VCaP (cell line): ENCODE results near the gene SGSM1.
A peak's percentile ranks its signal among the peaks of the same experiment; 100 is the strongest.

ENCODE experiments used
- H3K27ac ChIP-seq: fragments of 450-650 bp; 2 replicates; pipeline ENCODE4 v1.5.1; 2017
- TF ChIP-seq, protein P1 (sequence below): fragments of 450-650 bp; conservative IDR thresholded peaks from 2 replicates; pipeline ENCODE4 v1.5.1; 2017; ENCODE audit warnings: mild to moderate bottlenecking, moderate library complexity

The SGSM1 gene

DNA sequence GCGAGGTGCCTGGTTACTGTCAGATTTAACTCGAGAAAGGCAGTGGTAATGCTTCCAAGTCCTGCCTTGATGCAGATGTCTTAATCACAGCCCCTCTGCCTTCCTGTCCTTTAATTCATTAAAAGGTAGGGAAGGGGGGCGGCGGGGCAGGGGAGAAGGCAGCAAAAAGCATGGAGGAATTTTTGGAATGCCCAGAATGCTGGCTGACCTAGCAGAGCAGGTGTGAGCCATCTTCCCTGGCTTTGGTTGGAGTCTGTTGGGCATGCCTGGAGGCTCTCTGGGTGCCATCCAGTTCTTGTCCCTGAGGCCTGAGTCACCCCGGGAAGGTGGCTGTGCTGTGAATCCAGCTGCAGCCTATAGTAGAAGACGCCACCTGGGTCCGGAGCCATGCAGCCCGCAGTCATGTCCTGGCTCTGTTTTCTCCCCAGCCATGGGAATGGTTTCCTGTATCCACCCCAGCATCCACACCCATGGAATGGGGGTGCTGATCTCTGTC, 162.1 kb downstream of the SGSM1 start:
- TF ChIP-seq, protein P1, sequence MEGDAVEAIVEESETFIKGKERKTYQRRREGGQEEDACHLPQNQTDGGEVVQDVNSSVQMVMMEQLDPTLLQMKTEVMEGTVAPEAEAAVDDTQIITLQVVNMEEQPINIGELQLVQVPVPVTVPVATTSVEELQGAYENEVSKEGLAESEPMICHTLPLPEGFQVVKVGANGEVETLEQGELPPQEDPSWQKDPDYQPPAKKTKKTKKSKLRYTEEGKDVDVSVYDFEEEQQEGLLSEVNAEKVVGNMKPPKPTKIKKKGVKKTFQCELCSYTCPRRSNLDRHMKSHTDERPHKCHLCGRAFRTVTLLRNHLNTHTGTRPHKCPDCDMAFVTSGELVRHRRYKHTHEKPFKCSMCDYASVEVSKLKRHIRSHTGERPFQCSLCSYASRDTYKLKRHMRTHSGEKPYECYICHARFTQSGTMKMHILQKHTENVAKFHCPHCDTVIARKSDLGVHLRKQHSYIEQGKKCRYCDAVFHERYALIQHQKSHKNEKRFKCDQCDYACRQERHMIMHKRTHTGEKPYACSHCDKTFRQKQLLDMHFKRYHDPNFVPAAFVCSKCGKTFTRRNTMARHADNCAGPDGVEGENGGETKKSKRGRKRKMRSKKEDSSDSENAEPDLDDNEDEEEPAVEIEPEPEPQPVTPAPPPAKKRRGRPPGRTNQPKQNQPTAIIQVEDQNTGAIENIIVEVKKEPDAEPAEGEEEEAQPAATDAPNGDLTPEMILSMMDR, result no peak
- H3K27ac ChIP-seq, result peak overlapping the region; percentile 97

DNA sequence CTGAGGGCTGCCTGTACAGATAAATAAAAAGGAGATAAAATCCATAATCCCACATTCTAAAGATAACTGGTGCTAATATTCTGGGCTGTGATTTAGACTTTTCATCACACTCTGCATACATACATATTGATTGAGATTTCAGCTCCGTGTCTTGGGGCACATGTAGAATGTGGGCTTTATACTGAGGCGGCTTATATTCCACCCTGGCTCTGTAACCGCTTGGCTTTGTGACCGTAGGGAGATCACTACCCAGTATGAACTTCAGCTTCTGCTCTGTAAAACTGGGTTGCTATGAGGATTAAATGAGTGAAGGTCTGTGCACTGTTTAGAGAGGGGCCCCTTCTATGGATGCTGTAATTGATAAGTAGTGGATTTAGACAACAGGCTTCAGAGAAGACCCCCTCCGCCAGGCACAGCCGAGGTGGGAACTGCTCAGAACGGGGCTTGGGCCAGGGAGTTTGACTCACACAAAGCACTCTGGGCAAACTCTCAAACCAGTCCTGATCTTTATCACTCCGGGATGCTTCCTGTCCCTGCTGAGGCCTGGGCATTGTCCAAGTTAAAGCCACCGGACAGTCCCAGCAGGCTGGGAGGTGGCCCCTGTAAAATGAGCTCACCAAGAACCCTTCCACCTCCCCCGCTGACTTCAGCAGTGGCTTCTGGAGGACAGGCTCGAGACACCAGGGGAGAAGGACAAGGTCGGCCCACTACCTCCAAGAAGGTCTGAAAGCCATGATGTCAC, 163.7 kb downstream of the SGSM1 start:
- TF ChIP-seq, protein P1, result no peak
- peak overlapping the region; percentile 97 for H3K27ac ChIP-seq

DNA sequence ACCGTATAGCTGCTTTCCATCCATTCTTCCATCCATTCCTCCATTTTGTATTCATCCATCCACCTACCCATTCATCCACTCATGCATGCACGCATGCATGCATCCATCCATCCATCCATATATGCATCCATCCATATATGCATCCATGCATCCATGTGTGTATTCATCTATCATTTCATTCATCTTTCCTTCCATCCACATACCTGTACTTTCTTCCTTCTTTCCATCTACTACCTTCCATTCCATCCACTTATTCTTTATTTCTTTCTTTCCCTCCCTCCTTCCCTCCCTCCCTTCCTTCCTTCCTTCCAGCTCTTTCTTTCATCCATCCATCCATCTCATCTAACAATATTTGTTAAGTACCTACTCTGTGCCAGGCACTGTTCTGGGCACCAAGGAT, 166.4 kb downstream of the SGSM1 start:
- H3K27ac ChIP-seq, result no peak overlapping the region
- TF ChIP-seq, protein P1, result no peak

DNA sequence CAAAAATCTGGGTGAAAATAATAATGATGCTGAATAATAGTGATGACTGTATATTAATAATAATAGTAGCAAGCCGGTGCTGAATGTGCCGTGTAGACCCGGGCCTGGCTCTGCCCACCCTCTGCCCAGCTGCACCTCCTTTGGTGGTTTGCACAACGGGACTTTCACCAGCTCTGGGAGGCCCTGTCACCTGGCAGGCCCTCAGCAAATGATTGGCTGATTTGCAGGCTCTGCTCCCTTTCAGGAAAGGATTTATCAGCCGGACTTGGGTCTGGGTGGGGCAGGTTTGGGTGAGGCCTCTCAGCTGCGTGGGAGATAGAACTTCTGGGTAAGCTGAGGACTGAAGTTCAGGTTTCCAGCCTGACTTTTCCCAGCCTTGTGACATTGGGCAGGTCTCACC, 167.9 kb downstream of the SGSM1 start:
- TF ChIP-seq, protein P1, result no peak
- H3K27ac ChIP-seq, result no peak overlapping the region

DNA sequence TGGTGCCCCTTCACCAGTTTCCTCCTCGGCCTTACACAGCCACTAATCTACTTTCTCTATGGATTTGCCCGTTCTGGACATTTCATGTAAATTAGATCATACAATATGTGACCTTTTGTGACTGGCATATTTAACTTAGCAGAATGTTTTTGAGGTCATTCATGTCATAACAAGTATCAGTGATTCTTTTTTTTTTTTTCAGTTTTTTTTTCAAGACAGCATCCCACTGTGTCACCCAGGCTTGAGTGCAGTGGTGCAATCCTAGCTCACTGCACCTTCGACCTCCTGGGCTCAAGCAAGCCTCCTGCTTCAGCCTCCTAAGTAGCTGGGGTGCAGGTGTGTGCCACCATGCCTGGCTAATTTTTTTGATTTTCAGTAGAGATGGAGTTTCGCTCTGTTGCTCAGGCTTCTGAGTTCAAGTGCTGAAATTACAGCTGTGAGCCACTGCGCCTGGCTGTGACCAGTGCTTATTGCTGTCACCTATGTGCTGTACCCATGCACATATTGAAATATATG, 169.2 kb downstream of the SGSM1 start:
- TF ChIP-seq, protein P1, result no peak
- no peak overlapping the region for H3K27ac ChIP-seq

DNA sequence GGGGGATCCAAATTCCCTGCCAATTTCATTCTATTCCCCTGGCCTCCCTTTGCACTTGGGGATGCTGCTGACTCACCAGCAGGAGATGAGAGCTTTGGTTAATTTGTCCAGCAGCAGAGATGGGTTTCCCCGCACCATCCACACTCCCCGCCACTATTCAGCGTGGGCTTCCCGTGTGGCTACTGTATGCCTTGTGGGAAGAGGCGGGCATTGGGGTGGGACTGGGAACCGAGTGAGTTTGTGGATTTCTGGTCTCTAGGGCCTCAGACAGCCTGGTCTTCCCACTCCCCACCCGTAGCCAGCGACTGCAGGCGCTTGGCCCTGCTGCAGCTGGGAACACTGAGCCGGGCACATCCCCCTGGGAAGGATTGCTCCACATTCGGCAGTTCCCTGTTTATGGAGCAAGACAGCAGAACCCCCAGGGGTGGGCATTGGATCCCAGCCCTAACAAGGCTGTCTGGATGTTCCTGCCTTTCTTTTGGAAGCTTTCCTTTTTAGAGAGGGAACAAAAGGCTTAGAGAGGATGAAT, 169.9 kb downstream of the SGSM1 start:
- H3K27ac ChIP-seq, result no peak overlapping the region
- TF ChIP-seq, protein P1, result no peak

DNA sequence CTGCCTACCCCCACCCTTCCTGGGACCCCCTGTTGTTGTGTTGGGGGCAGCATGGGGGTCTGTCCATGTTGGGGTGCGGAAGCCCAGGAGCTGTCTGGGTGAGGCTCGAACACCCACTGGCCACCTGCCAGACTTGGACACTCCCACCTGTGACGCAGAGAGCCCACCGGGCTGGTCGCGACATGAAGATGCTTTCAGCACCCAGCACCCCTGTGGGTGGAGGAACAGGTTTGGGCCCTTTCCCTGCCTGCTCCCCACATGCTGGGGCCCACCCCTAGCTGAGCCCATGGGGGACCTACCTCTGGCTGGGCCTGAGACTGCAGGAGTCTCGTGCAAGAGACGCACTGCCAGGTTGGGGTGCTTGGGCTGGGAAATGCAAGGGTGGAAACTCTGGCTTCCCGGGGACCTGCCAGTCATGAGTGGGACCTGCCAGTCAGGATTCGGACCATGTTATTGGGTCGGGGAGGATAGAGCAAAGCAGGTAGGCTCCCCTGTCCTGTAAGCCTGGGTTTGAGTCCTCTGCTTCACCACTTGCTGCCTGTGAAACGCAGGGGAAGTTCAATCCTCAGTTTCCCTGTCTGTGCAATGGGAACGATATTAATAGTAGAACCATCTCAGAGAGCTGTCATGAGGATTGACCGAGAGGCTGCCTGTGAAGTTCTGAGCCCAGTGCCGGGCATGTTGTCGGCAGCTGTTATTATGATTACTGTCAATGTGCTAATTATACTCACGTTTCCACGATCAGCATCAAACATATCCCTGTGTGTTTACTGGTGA, 170.6 kb downstream of the SGSM1 start:
- no peak overlapping the region for H3K27ac ChIP-seq
- TF ChIP-seq, protein P1, result no peak
